ENCODE results near the gene PNPLA2.

PNPLA2 gene

GRCh38 chr11:862696-863022, 43.9 kb downstream of the PNPLA2 start:
- no peak for DNase-seq

DNA sequence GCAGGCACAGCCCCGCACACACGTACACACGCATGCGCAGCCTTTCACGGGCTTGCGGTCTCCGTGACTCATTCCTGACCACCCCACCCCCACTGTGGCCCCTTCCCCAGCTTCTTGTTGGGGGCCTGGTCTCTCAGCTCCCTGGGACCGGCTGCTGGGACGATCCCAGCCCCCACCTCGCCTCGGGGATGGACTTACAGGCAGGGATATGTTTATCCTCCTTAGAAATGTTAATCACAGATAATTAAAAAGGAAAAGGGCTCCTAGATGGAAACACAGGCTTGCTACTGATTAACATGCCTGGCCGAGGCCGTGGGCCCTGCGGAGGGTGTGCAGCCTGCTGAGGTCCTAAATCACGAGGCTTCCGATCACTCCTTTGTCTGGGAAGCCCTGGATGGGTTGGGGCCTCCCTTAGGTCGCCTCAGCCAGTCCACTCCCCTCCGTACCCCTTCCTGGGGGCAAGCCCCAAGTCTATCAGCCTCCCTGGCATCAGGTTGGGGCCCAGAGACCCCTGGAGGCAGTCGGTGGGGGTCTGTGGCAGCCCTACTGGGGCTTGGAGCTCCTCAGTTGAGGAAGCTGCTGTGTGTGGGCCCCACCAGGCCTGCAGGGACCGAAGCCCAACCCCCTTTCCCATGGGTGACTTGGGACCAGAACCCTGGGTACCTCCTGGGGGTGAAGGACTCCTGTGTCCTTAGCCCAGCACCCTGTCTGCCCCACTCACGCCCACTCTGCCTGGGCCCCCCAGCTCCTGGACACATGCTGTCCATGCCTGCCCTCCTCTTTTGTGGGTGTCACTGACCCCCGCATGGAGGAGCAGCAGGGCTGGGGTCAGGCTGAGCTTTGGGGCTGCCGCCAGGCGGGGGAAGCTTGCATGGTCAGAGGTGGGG, 44.6 kb downstream of the PNPLA2 start:
- DNase-seq, result no peak

- no peak for DNase-seq
These were observed 45.5 kb downstream of the PNPLA2 start for GRCh38 chr11:863910-864827.

- no peak for DNase-seq
These were observed 46.2 kb downstream of the PNPLA2 start for GRCh38 chr11:864898-865297.

DNA sequence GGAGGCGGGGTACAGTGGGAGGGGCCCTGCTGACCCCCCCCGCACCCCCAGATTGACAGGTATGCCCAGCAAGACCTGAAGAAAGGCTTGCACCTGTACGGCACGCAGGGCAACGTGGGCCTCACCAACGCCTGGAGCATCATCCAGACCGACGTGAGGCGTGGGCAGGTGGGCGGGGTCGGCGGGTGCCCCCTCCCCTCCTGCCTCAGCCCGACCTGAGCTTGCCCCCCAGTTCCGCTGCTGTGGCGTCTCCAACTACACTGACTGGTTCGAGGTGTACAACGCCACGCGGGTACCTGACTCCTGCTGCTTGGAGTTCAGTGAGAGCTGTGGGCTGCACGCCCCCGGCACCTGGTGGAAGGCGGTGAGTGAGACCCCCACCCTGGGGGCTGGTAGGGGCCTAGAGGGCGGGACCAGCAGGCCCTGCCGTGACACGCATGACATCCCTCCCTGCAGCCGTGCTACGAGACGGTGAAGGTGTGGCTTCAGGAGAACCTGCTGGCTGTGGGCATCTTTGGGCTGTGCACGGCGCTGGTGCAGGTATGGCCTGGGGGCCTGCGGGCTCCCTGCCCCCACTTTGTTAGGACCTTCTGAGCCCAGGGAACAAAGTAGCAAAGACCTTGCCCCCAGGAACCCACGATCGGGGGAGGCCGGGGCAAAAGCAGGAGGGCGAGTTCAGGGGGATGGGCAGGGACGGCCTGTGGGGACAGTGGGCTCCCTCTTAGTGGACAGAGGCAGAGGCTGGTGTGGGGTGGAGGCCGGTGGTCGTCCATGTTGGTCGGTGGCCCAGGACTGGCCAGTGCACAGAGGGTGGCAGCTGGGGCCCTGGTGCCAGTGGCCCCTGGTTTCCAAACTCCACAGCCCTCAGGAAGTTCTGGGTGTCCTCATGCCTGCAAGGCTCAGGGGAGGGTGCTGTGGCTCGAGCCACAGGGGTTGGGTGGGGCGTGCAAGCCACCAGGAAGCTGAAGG, 47.0 kb downstream of the PNPLA2 start:
- DNase-seq, result no peak

- no peak for DNase-seq
These were observed 47.8 kb downstream of the PNPLA2 start for GRCh38 chr11:866481-866880.

DNA sequence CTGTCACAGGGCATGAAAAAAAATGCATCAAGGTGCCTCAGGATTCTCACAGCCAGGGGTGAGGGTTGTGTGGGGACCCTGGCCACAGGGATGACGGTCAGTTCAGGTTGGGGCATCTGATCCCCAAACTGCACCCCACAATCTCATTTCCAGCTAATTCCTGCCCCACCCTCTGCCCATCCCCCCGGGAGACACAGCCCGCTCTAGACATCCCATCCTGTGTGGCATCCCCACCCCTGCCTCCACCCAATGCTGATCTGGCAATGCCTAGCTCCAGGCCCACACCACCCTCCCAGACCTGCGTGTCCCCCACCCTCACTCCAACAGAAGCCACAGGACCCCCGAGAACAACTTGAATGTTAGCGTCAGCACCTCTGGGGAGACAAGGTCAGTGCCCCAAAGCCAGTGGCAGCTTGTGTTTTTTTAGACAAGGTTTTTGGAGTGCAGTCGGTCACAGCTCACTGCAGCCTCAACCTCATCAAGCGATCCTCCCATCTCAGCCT, 49.2 kb downstream of the PNPLA2 start:
- no peak for DNase-seq

DNA sequence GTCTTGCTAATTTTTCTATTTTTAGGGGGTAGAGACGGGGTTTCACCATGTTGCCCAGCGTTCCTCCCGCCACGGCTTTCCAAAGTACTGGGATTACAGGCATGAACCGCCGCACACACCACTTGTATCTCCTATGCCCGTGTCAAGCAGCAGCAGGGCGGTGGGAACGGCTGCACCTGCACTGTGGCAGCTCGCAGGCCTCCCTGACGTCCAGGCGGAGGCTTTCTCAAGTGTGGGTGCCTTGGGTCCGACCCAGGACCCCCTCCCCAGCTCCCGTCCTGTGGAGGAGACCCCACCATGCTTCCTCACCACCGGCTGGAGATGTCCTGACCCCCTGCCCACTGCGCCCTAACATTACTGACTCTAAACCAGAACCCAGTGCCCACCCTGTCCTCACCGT, 49.7 kb downstream of the PNPLA2 start:
- no peak for DNase-seq

DNA sequence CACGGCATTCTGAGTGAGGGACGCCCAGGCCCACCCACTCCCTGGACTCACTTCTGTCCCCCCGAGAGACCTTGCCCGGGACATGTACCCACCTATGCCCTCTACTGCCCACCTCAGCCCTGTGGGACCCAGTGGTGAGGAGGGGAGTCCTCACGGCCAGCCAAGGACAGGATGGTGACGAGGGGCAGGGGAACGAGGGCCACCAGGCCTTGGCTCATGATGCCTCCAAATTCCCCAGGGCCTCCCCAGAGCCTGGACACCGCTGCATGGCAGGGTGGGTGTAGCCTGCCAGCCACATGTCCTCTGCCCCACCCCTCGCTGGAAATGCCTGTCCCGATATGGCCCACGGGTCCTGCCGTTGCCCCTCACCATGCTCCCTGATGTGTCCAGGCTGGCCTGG, 50.1 kb downstream of the PNPLA2 start:
- DNase-seq, result no peak

GRCh38 chr11:869399-870126, 50.8 kb downstream of the PNPLA2 start:
- DNase-seq, result no peak

GRCh38 chr11:870127-870413, 51.4 kb downstream of the PNPLA2 start:
- DNase-seq, result no peak

GRCh38 chr11:870418-870817, 51.7 kb downstream of the PNPLA2 start:
- no peak for DNase-seq

DNA sequence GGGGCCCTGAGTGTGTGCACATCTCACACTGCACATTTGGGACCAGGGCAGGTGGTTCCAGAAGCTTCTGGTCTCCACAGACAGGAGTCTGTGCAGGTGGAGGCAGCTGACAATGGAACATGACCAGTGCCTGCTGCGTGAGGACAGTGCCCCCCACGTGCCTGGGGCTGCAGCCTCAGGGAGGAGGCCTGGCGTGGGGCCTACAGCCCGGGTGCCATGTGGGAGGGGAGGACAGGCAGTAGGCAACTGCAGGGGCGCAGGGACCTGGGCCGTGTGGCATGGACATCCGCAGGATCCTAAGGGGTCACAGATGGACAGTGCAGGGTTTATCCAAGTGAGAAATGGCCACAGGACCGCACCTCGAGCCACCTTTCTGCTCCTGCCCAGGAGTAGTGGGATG, 52.8 kb downstream of the PNPLA2 start:
- no peak for DNase-seq

DNA sequence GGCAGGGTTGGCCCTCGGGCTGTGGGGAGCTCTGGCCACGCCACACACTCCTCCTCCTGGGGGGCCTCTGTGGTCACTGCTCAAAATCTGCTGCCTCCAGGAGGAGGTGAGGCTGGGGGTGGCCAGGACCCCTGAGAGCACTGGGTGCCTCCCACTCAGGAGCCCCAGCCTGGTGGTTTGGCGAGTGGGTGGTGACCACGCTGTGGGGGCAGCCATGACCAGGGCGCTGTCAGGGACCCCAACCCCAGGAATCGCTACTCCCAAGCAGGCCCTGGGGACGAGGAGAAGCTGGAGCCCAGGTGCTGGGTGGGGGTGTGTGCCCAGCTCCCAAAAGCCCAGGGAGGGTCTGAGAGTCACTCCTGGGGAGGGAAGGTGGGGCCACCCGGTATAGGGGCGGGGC, 54.1 kb downstream of the PNPLA2 start:
- DNase-seq, result no peak

DNA sequence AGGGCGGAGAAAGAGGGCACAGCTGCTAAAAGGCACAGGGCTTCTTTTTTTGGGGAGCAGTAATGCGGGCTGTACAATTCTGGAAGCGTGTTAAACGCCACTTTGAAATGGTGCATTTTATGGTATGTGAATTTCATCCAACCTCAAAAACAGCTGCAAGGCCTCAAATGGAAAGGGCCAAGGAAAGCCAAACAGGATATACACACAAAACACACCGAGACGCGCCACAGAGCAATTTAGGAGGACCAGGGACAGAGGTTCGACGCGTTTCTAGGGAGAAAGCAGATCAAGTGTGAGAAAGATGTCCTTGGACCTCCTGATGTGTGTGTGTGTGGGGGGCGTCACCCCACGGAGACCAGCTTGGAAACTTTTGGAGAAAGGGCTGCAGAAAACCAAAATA, 55.0 kb downstream of the PNPLA2 start:
- no peak for DNase-seq

Measured in activated CD4-positive, alpha-beta T cell treated with anti-CD3 and anti-CD28 coated beads for 1 hour (primary cell).